Measurements from ENCODE around the gene RNASE11.

GRCh38 chr14:20632448-20632830 lies 44.6 kb upstream of the RNASE11 start:
- no peak for TF ChIP-seq CTCF (conservative IDR thresholded peaks at IDR 0.05; ENCODE audit: low read depth, low read length)
- TF ChIP-seq EZH2 (IDR thresholded peaks at IDR 0.05; ENCODE audit: borderline replicate concordance, low read depth, low read length, poor library complexity, severe bottlenecking) = no peak

Data from A673 (cell line).